Astrocyte (in vitro differentiated cells and primary cell): ENCODE measurements around the gene PPP1R37. TPM values are rescaled to one million over a fixed set of nuclear protein-coding genes. Genes with fewer than 3 reads are reported as not detected.

Source experiments
- DNase-seq: peaks from one replicate; pipeline ENCODE4 v3.0.0-alpha.2; 2010; ENCODE audit warnings: low read depth
- FAIRE-seq: peaks from 2 replicates; lab custom pipeline; 2011; peaks lifted over from hg19 to GRCh38; lab: Jason Lieb, UNC
- H2AFZ ChIP-seq: 2 replicates; pipeline ENCODE4 v1.6.0; 2012; ENCODE audit warnings: low read depth, low read length, inconsistent platforms
- H3K27ac ChIP-seq: 2 replicates; pipeline ENCODE4 v1.5.1; 2011; ENCODE audit warnings: low read depth, low read length, inconsistent platforms
- H3K27me3 ChIP-seq: 2 replicates; pipeline ENCODE4 v1.6.0; 2011; ENCODE audit warnings: low read length, inconsistent platforms; ENCODE audit not compliant: insufficient read depth
- H3K36me3 ChIP-seq: 2 replicates; pipeline ENCODE4 v1.5.1; 2011; ENCODE audit warnings: low read length, inconsistent platforms; ENCODE audit not compliant: insufficient read depth
- H3K4me1 ChIP-seq: 2 replicates; pipeline ENCODE4 v1.5.1; 2011; ENCODE audit warnings: low read length, inconsistent platforms; ENCODE audit not compliant: insufficient read depth
- H3K4me2 ChIP-seq: 2 replicates; pipeline ENCODE4 v1.6.0; 2012; ENCODE audit warnings: low read length, inconsistent platforms
- H3K4me3 ChIP-seq: 2 replicates; pipeline ENCODE4 v1.5.1; 2011; ENCODE audit warnings: low read depth, mild to moderate bottlenecking, low read length, inconsistent platforms; ENCODE audit not compliant: insufficient read depth
- H3K79me2 ChIP-seq: 2 replicates; pipeline ENCODE4 v1.6.0; 2012; ENCODE audit warnings: mild to moderate bottlenecking, low read length, inconsistent platforms; ENCODE audit not compliant: insufficient read depth
- H3K9ac ChIP-seq: 2 replicates; pipeline ENCODE4 v1.6.0; 2012; ENCODE audit warnings: mild to moderate bottlenecking, low read length, inconsistent platforms
- H3K9me3 ChIP-seq: 2 replicates; pipeline ENCODE4 v1.5.1; 2012; ENCODE audit warnings: low read depth, mild to moderate bottlenecking, low read length, inconsistent platforms; ENCODE audit not compliant: insufficient read depth
- H4K20me1 ChIP-seq: 2 replicates; pipeline ENCODE4 v1.6.0; 2012; ENCODE audit warnings: low read length, inconsistent platforms; ENCODE audit not compliant: insufficient read depth
- H3K27ac Mint-ChIP-seq: one replicate; pipeline ENCODE4 v1.8.0; 2021; ENCODE audit warnings: mild to moderate bottlenecking, mixed read lengths; ENCODE audit not compliant: unreplicated experiment
- H3K27me3 Mint-ChIP-seq: one replicate; pipeline ENCODE4 v1.8.0; 2021; ENCODE audit warnings: low read depth, mixed read lengths; ENCODE audit not compliant: unreplicated experiment
- H3K36me3 Mint-ChIP-seq: one replicate; pipeline ENCODE4 v1.8.0; 2021; ENCODE audit warnings: low read depth, mixed read lengths; ENCODE audit not compliant: unreplicated experiment
- H3K4me1 Mint-ChIP-seq: one replicate; pipeline ENCODE4 v1.8.0; 2021; ENCODE audit warnings: low read depth, mixed read lengths; ENCODE audit not compliant: unreplicated experiment
- H3K4me3 Mint-ChIP-seq: one replicate; pipeline ENCODE4 v1.8.0; 2021; ENCODE audit warnings: mild to moderate bottlenecking, moderate library complexity, mixed read lengths; ENCODE audit not compliant: unreplicated experiment
- H3K9me3 Mint-ChIP-seq: one replicate; pipeline ENCODE4 v1.8.0; 2021; ENCODE audit warnings: mild to moderate bottlenecking, mixed read lengths; ENCODE audit not compliant: unreplicated experiment
- EZH2 ChIP-seq: IDR thresholded peaks from 2 replicates; pipeline ENCODE4 v1.6.1; 2012; ENCODE audit warnings: mild to moderate bottlenecking, low read length, inconsistent platforms; ENCODE audit not compliant: insufficient read depth
- total RNA-seq: library from RNA; stranded (reverse); gene quantifications from 2 replicates; pipeline ENCODE4 v1.2.1, GENCODE V29; 2021
- TF ChIP-seq, protein P1 (sequence below): IDR thresholded peaks from 2 replicates; pipeline ENCODE4 v1.5.1; 2011; ENCODE audit warnings: low read depth, mild to moderate bottlenecking, inconsistent platforms, low read length, moderate library complexity; ENCODE audit not compliant: insufficient read depth

The PPP1R37 gene
- total RNA-seq, 1 donor from 2014 or later, result 29.1 TPM

DNA sequence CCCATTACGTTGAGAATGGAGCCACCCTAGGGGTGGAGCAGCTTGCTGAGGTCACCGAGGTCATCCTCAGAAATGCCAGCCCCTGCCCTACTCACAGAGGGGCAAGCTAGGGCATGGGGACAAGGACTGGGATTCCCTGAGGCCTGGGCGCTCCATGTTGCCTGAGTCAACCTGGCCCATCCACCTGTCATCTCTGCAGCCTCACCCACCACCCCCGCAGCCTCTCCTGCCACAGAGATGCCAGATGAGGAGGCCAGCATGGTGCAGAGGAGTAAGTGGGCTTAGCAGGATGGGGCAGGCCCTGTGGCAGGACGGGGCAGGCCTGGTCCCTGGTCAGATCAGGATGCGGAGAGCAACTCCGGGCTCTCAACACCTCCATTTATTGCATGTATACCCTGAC is 58.3 kb downstream of the PPP1R37 start:
- Histone ChIP-seq H3K4me1 (peaks cover 23% of the 10 kb centered on the region), H3K9me3 (no peaks in the 10 kb centered on the region), H3K4me2 (no peak overlapping the region), H3K36me3 (no peaks in the 10 kb centered on the region), H3K4me3 (no peak overlapping the region), H3K9ac (no peak overlapping the region), H4K20me1 (peaks cover 33% of the 10 kb centered on the region), H3K79me2 (no peaks in the 10 kb centered on the region), H3K27ac (no peak overlapping the region), H3K27me3 (peaks cover 18% of the 10 kb centered on the region), H2AFZ (no peak overlapping the region)
- H3K4me3 Mint-ChIP-seq, result peak overlapping the region; percentile 27
- no peak overlapping the region for H3K27ac Mint-ChIP-seq
- FAIRE-seq, result no peak
- H3K36me3 Mint-ChIP-seq, result peaks cover 30% of the 10 kb centered on the region
- no peak for DNase-seq
- peaks cover 10% of the 10 kb centered on the region for H3K9me3 Mint-ChIP-seq
- peaks cover 19% of the 10 kb centered on the region for H3K27me3 Mint-ChIP-seq
- H3K4me1 Mint-ChIP-seq, result peaks cover 5% of the 10 kb centered on the region
- TF ChIP-seq EZH2, result no peak
- TF ChIP-seq, protein P1, sequence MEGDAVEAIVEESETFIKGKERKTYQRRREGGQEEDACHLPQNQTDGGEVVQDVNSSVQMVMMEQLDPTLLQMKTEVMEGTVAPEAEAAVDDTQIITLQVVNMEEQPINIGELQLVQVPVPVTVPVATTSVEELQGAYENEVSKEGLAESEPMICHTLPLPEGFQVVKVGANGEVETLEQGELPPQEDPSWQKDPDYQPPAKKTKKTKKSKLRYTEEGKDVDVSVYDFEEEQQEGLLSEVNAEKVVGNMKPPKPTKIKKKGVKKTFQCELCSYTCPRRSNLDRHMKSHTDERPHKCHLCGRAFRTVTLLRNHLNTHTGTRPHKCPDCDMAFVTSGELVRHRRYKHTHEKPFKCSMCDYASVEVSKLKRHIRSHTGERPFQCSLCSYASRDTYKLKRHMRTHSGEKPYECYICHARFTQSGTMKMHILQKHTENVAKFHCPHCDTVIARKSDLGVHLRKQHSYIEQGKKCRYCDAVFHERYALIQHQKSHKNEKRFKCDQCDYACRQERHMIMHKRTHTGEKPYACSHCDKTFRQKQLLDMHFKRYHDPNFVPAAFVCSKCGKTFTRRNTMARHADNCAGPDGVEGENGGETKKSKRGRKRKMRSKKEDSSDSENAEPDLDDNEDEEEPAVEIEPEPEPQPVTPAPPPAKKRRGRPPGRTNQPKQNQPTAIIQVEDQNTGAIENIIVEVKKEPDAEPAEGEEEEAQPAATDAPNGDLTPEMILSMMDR, result no peak

DNA sequence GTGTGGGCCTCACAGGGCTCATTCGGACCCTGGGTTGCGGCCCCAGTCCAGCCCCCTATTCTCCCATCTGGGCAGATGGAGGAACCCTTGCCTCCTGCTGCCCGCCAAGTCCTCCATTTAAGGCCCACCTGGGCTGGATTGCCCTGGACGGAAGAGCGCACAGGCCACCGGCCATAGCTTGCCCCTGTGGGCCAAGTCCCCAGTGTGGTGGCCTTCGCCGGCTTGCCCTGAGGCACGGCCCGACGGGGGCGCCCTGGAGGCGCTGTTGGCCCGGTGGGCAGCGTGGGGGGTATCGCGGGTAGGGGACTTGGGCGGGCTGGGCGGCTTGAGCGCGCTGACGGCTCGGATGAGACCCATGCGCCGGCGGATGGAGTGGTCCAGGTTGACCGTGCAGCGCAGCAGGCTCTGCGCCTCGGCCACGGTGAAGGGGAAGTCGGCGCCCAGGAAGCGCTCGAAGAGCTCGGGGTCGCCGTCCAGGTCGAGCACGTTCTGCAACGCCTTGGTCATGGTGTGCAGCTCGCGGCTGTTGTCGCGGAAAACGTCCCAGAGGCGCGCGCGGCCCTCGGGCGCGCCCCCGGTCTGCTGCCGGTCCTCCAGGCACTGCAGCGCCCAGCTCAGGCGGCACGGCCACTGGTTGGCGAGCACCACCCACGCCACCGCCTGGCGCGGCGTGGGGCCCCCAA is 59.0 kb downstream of the PPP1R37 start:
- FAIRE-seq (no peak), DNase-seq (no peak)
- Mint-ChIP-seq H3K4me3 (no peak overlapping the region), H3K4me1 (peaks cover 5% of the 10 kb centered on the region), H3K36me3 (peaks cover 30% of the 10 kb centered on the region), H3K27ac (no peak overlapping the region), H3K27me3 (peaks cover 21% of the 10 kb centered on the region), H3K9me3 (peaks cover 10% of the 10 kb centered on the region)
- Histone ChIP-seq H3K9me3 (no peaks in the 10 kb centered on the region), H3K9ac (no peak overlapping the region), H3K4me2 (peak overlapping the region; percentile 76), H3K27me3 (peaks cover 18% of the 10 kb centered on the region), H3K79me2 (no peaks in the 10 kb centered on the region), H3K27ac (no peak overlapping the region), H3K4me3 (no peak overlapping the region), H3K4me1 (peaks cover 23% of the 10 kb centered on the region), H2AFZ (no peak overlapping the region), H3K36me3 (no peaks in the 10 kb centered on the region), H4K20me1 (peaks cover 33% of the 10 kb centered on the region)
- TF ChIP-seq, protein P1, result no peak
- TF ChIP-seq EZH2, result no peak
